ENCODE data around the gene YIPF3.

Gene YIPF3

GRCh38 chr6:43494766-43495165 is 22.0 kb downstream of the YIPF3 start:
- Histone ChIP-seq H3K4me3 (no peak overlapping the region), H3K27ac (peak overlapping the region in 9 of 21 experiments; percentile 16 to 72 (median 52))

- H3K27ac ChIP-seq: peak overlapping the region in 2 of 21 experiments; percentile 46 to 56
Observed at GRCh38 chr6:43494321-43494720, 22.4 kb downstream of the YIPF3 start.

GRCh38 chr6:43493833-43494232 is 22.9 kb downstream of the YIPF3 start:
- Histone ChIP-seq H3K27ac (peak overlapping the region in 3 of 21 experiments; percentile 2 to 10 (median 8)), H3K4me3 (no peak overlapping the region)

More at GRCh38 chr6:43494321-43494720, 22.4 kb downstream of the YIPF3 start:
- no peak overlapping the region for H3K4me3 ChIP-seq

- no peak overlapping the region for H3K4me3 ChIP-seq
- peak overlapping the region in 3 of 21 experiments; percentile 8 to 28 (median 10) for H3K27ac ChIP-seq
Observed at GRCh38 chr6:43493230-43493629, 23.5 kb downstream of the YIPF3 start.

GRCh38 chr6:43492673-43493072 is 24.1 kb downstream of the YIPF3 start:
- H3K27ac ChIP-seq: peak overlapping the region in 2 of 21 experiments; percentile 7 to 28
- no peak overlapping the region for H3K4me3 ChIP-seq

GRCh38 chr6:43491750-43492661 is 24.7 kb downstream of the YIPF3 start:
- H3K4me3 ChIP-seq: no peak overlapping the region
- peak overlapping the region in 6 of 21 experiments; percentile 1 to 34 (median 10) for H3K27ac ChIP-seq

- no peak overlapping the region for H3K4me3 ChIP-seq
- H3K27ac ChIP-seq: no peak overlapping the region
Observed at GRCh38 chr6:43490523-43490939, 26.2 kb downstream of the YIPF3 start.

- Histone ChIP-seq H3K4me3 (no peak overlapping the region), H3K27ac (no peak overlapping the region)
Observed at GRCh38 chr6:43489277-43490072, 27.3 kb downstream of the YIPF3 start.

- Histone ChIP-seq H3K4me3 (no peak overlapping the region), H3K27ac (no peak overlapping the region)
Observed at GRCh38 chr6:43488667-43489276, 28.0 kb downstream of the YIPF3 start.

- Histone ChIP-seq H3K4me3 (no peak overlapping the region), H3K27ac (peak overlapping the region in 2 of 21 experiments; percentile 3 to 22)
Observed at GRCh38 chr6:43481591-43482236, 35.0 kb downstream of the YIPF3 start.

GRCh38 chr6:43481075-43481474 is 35.7 kb downstream of the YIPF3 start:
- Histone ChIP-seq H3K4me3 (no peak overlapping the region), H3K27ac (no peak overlapping the region)

- peak overlapping the region; percentile 50 to 74 (median 55) for H3K4me3 ChIP-seq
- peak overlapping the region in 19 of 21 experiments; percentile 26 to 94 (median 89) for H3K27ac ChIP-seq
Observed at GRCh38 chr6:43478008-43478372, 38.7 kb downstream of the YIPF3 start.

- peak within 1 kb of the TSS; percentile 50 to 74 (median 55) for H3K4me3 ChIP-seq
- H3K27ac ChIP-seq: peak within 1 kb of the TSS in 20 of 21 experiments; percentile 26 to 94 (median 88)
Observed at GRCh38 chr6:43477235-43478007, 39.3 kb downstream of the YIPF3 start, which contains the start of gene TJAP1. TJAP1 (plus strand) TSS chr6:43477570; CDS start chr6:43499002, 21,432 bp downstream.

GRCh38 chr6:43476746-43477145 is 40.0 kb downstream of the YIPF3 start:
- Histone ChIP-seq H3K4me3 (peak overlapping the region in 6 of 7 experiments; percentile 51 to 74 (median 56)), H3K27ac (peak overlapping the region in 10 of 21 experiments; percentile 26 to 94 (median 88))

- H3K27ac ChIP-seq: no peak overlapping the region
- no peak overlapping the region for H3K4me3 ChIP-seq
Observed at GRCh38 chr6:43475516-43475915, 41.2 kb downstream of the YIPF3 start.

GRCh38 chr6:43472515-43472914 is 44.2 kb downstream of the YIPF3 start:
- no peak overlapping the region for H3K4me3 ChIP-seq
- H3K27ac ChIP-seq: no peak overlapping the region

- no peak overlapping the region for H3K27ac ChIP-seq
- H3K4me3 ChIP-seq: no peak overlapping the region
Observed at GRCh38 chr6:43471399-43471798, 45.3 kb downstream of the YIPF3 start.

- no peak overlapping the region for H3K4me3 ChIP-seq
- H3K27ac ChIP-seq: no peak overlapping the region
Observed at GRCh38 chr6:43469947-43470346, 46.8 kb downstream of the YIPF3 start.

Measured in skin epidermis (tissue), 12 donors.